ENCODE measurements around the gene ZNF134. TPM values are rescaled to one million over a fixed set of nuclear protein-coding genes. Genes with fewer than 3 reads are reported as not detected.

The ZNF134 gene
- total RNA-seq, 1 donor from 2014 or later = 15.7 TPM

Other genes starting within 250 kb of the ZNF134 start
- gene ZNF548, start 224.4 kb upstream of the ZNF134 start, total RNA-seq = 13.5 TPM
- 10.1 TPM for gene ZNF17, start 203.1 kb upstream of the ZNF134 start, total RNA-seq
- 3.4 TPM for gene ZNF749, start 178.9 kb upstream of the ZNF134 start, total RNA-seq
- 3.7 TPM for gene VN1R1, start 157.1 kb upstream of the ZNF134 start, total RNA-seq
- gene ZNF772, start 136.7 kb upstream of the ZNF134 start, total RNA-seq = 21.4 TPM
- 7.7 TPM for gene ZNF419, start 126.5 kb upstream of the ZNF134 start, total RNA-seq
- 3.9 TPM for gene ZNF773, start 114.3 kb upstream of the ZNF134 start, total RNA-seq
- gene ZNF549, start 86.9 kb upstream of the ZNF134 start, total RNA-seq = 4.2 TPM
- 8.0 TPM for gene ZNF550, start 54.4 kb upstream of the ZNF134 start, total RNA-seq
- gene ZNF416, start 35.3 kb upstream of the ZNF134 start, total RNA-seq = 4.2 TPM
- gene ZIK1, start 30.1 kb upstream of the ZNF134 start, total RNA-seq = 3.8 TPM
- 3.7 TPM for gene ZNF530, start 14.4 kb upstream of the ZNF134 start, total RNA-seq
- gene ZNF211, start 18.9 kb downstream of the ZNF134 start, total RNA-seq = 8.6 TPM
- gene ZSCAN4, start 54.7 kb downstream of the ZNF134 start, total RNA-seq = not detected
- gene ZNF551, start 67.7 kb downstream of the ZNF134 start, total RNA-seq = 3.1 TPM
- gene ZNF154, start 95.0 kb downstream of the ZNF134 start, total RNA-seq = 3.1 TPM
- 5.8 TPM for gene ZNF671, start 113.4 kb downstream of the ZNF134 start, total RNA-seq
- gene ZNF776, start 132.6 kb downstream of the ZNF134 start, total RNA-seq = 9.8 TPM
- gene ZNF586, start 155.4 kb downstream of the ZNF134 start, total RNA-seq = 9.8 TPM
- 3.5 TPM for gene ZNF552, start 200.7 kb downstream of the ZNF134 start, total RNA-seq
- gene ZNF587B, start 216.1 kb downstream of the ZNF134 start, total RNA-seq = 6.3 TPM
- gene ZNF587, start 235.6 kb downstream of the ZNF134 start, total RNA-seq = 13.7 TPM

Measured in Right ventricle myocardium superior (tissue), 1 donor.